ENCODE measurements around the gene UBE2Q1. TPM values are rescaled to one million over a fixed set of nuclear protein-coding genes. Genes with fewer than 3 reads are reported as not detected.

UBE2Q1 gene
- total and polyA plus RNA-seq, 2 of the 8 experiments (the other 6 are each of a cell fraction or from before 2014, with no cell fraction given), result 13.2 to 95.8 TPM

GRCh38 chr1:154586641-154587040, 28.2 kb upstream of the UBE2Q1 start:
- H2AK5ac ChIP-seq (ENCODE audit: low read depth, low read length), result no peak overlapping the region
- no peak overlapping the region for H2AFZ ChIP-seq (ENCODE audit: low read length)
- H3K79me1 ChIP-seq (ENCODE audit: low read depth, low read length), result 0 out of 2 replicates have a peak, but pooled peaks cover 2% of the 10 kb centered on the region
- H3K79me2 ChIP-seq (ENCODE audit: control insufficient read depth in 1 of 2, insufficient read depth in 2 of 2, low read length in 2 of 2), result no peaks in the 10 kb centered on the region
- H4K8ac ChIP-seq (ENCODE audit: extremely low read depth, insufficient read depth, low read length), result no peak overlapping the region
- H3K27me3 ChIP-seq (replicated peaks in 1 of 4; ENCODE audit: control insufficient read depth in 3 of 4, extremely low read depth in 1 of 4, insufficient read depth in 3 of 4, low read length in 3 of 4), result no peaks in the 10 kb centered on the region
- H3K14ac ChIP-seq (ENCODE audit: insufficient read length), result no peak overlapping the region
- H3K27ac ChIP-seq (ENCODE audit: low read depth, low read length), result no peak overlapping the region
- FAIRE-seq, result no peak
- POLR2A ChIA-PET (ENCODE audit: partially characterized antibody), result no interaction called here
- no peak overlapping the region for H2BK15ac ChIP-seq (ENCODE audit: low read length)
- H3K4me2 ChIP-seq (ENCODE audit: insufficient read depth in 1 of 2, low read depth in 2 of 2, low read length in 2 of 2), result no peak overlapping the region
- no peak overlapping the region for H4K5ac ChIP-seq (ENCODE audit: insufficient read length, low read depth, low read length)
- H2BK5ac ChIP-seq (ENCODE audit: low read depth, low read length), result no peak overlapping the region
- H3K36me3 ChIP-seq (ENCODE audit: control insufficient read depth in 2 of 4, insufficient read depth in 4 of 4, low read length in 3 of 4), result peaks cover 71 to 100% (median 94%) of the 10 kb centered on the region in 4 experiments
- no peaks in the 10 kb centered on the region for H3K23me2 ChIP-seq (ENCODE audit: low read depth, low read length)
- H4K20me1 ChIP-seq (replicated peaks in 1 of 2; ENCODE audit: control insufficient read depth in 1 of 2, insufficient read depth in 2 of 2, low read length in 2 of 2), result peaks cover 14% of the 10 kb centered on the region in 2 experiments
- no peak overlapping the region for H2BK120ac ChIP-seq (replicated peaks; ENCODE audit: low read depth, low read length)
- no peak overlapping the region for H3K4me3 ChIP-seq (ENCODE audit: extremely low read depth in 1 of 4, insufficient read depth in 2 of 4, low read depth in 3 of 4, low read length in 4 of 4)
- WGBS, 2 experiments (ENCODE audit: extremely low coverage in 1 of 2, insufficient coverage in 1 of 2, insufficient read length in 1 of 2, insufficient replicate concordance in 2 of 2, low coverage in 1 of 2, low lambda C conversion rate in 2 of 2, missing lambda C conversion rate in 1 of 2), result 93% methylated on average over 6 of the region's 6 CpGs; no CpG with 5 or more reads in 1 of the 2 experiments
- H3K4me1 ChIP-seq (replicated peaks in 1 of 4; ENCODE audit: control insufficient read depth in 3 of 4, insufficient read depth in 4 of 4, low read length in 3 of 4), result no peaks in the 10 kb centered on the region
- DNase-seq (ENCODE audit: low read depth in 1 of 2, low spot score in 2 of 2), result no peak
- no peaks in the 10 kb centered on the region for H3K9me3 ChIP-seq (ENCODE audit: insufficient read depth in 2 of 2, low read depth in 1 of 2, low read length in 1 of 2)
- H3K23ac ChIP-seq (ENCODE audit: insufficient read length), result no peak overlapping the region
- H2BK20ac ChIP-seq (ENCODE audit: low read length), result no peak overlapping the region
- no peak overlapping the region for H3K4ac ChIP-seq (replicated peaks; ENCODE audit: insufficient read length, low read depth, low read length)
- no peak overlapping the region for H2BK12ac ChIP-seq (ENCODE audit: low read depth, low read length)
- no peak overlapping the region for H3K56ac ChIP-seq (replicated peaks; ENCODE audit: insufficient read length, low read depth, low read length)
- no peak for TF ChIP-seq PHF8 (conservative IDR thresholded peaks at IDR 0.05; ENCODE audit: low read depth, low read length)
- TF ChIP-seq ATF3 (IDR thresholded peaks at IDR 0.05; ENCODE audit: insufficient read depth, low read depth, low read length), result no peak
- TF ChIP-seq FOSL1 (IDR thresholded peaks at IDR 0.05; ENCODE audit: insufficient read depth, low read depth, low read length), result no peak
- no peak for TF ChIP-seq MAFK (IDR thresholded peaks at IDR 0.05; ENCODE audit: low read depth, low read length)
- TF ChIP-seq POLR2A (IDR thresholded peaks at IDR 0.05; ENCODE audit: control extremely low read depth in 1 of 2, low read depth in 2 of 2, low read length in 2 of 2), result no peak
- no peak overlapping the region for H3K18ac ChIP-seq (ENCODE audit: extremely low read depth, low read length)
- H4K91ac ChIP-seq (replicated peaks; ENCODE audit: insufficient read length, low read length), result no peak overlapping the region
- CTCF ChIA-PET (ENCODE audit: partially characterized antibody), result interaction anchor here (1.4 kb wide), 1 partner anchor 27 kb away, joined by 3 read pairs; no protein-coding TSS in a partner anchor
- H3K9ac ChIP-seq (replicated peaks in 1 of 4; ENCODE audit: extremely low read depth in 1 of 4, low read depth in 3 of 4, low read length in 3 of 4), result no peak overlapping the region

All from H1 (cell line).